Skeletal muscle tissue (tissue), 1 donor: ENCODE data around the gene MARVELD1. TPM values are rescaled to one million over a fixed set of nuclear protein-coding genes. Genes with fewer than 3 reads are reported as not detected.

Source experiments
- total RNA-seq: library from RNA; depleted of rRNA; stranded (reverse); fragments of >200 nt; gene quantifications from one replicate; pipeline ENCODE4 v1.2.3, GENCODE V29; 2014

Gene MARVELD1
- total RNA-seq, 1 donor from 2014 or later: 17.2 TPM

Other genes with a start within 250 kb of the MARVELD1 start
- 47.0 TPM for gene MMS19, start 215.3 kb upstream of the MARVELD1 start, total RNA-seq
- gene UBTD1, start 214.8 kb upstream of the MARVELD1 start, total RNA-seq: 8.4 TPM
- gene ANKRD2, start 141.0 kb upstream of the MARVELD1 start, total RNA-seq: 8.9 TPM
- gene HOGA1, start 129.3 kb upstream of the MARVELD1 start, total RNA-seq: 1.6 TPM
- gene C10orf62, start 124.0 kb upstream of the MARVELD1 start, total RNA-seq: under 0.01 TPM
- 1.0 TPM for gene MORN4, start 80.2 kb upstream of the MARVELD1 start, total RNA-seq
- gene PI4K2A, start 73.1 kb upstream of the MARVELD1 start, total RNA-seq: 5.2 TPM
- 5.2 TPM for gene AVPI1, start 26.5 kb upstream of the MARVELD1 start, total RNA-seq
- 8.4 TPM for gene ZFYVE27, start 23.4 kb downstream of the MARVELD1 start, total RNA-seq
- gene SFRP5, start 58.3 kb downstream of the MARVELD1 start, total RNA-seq: 1.6 TPM
- gene GOLGA7B, start 136.1 kb downstream of the MARVELD1 start, total RNA-seq: not detected